Erythroblast (primary cell): Measurements from ENCODE around the gene FOXD3.

ENCODE experiments used
- GATA1 ChIP-seq: IDR thresholded peaks from 2 replicates; pipeline ENCODE4 v1.6.1; 2011; ENCODE audit warnings: low read depth, mild to moderate bottlenecking, control low read depth, low read length, moderate library complexity
- POLR2A ChIP-seq: IDR thresholded peaks from 2 replicates; pipeline ENCODE4 v1.6.1; 2011; ENCODE audit warnings: mild to moderate bottlenecking, low read length

DNA sequence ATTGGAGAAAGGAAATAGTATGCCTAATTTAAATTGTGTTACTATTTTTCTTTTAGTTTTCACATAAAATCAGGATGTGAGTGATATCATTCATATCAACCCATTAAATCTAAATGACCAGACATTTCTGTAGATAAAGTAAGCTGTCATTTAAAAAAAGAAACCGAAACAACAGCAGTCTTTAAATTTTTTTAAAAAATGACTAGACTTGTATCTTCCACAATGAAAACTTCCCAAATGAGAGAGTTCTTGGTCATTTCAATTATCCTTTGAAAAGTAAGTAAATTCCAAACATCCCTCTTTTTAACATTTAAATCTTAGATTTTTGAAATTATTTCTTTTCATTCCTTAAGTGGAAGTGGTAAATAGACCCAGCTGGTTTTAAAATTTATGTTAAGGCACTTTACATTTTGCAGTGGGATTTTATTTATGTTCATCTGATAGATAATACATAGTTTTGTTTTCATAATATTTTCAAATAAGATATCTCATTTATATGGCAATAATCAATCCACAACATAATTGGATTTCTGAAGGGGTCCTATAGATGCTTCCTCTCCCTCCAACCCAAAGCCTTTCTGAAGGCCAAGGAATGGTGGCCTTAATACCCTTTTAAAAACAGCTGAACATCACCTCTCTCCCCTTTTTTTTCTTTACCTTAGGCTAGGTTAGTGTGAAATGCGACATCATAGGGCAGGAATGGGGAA, 3.1 kb downstream of the FOXD3 start:
- no peak for TF ChIP-seq POLR2A
- no peak for TF ChIP-seq GATA1
